CD4-positive, alpha-beta T cell treated with Interleukin-6 for 4 hours (primary cell): Measurements from ENCODE around the gene NUP62.

Experiments used
- DNase-seq: peaks from one replicate; pipeline ENCODE4 v3.0.0-alpha.2; 2020; ENCODE audit warnings: mixed read lengths

Gene NUP62

GRCh38 chr19:49880162-49880869, 49.0 kb downstream of the NUP62 start:
- no peak for DNase-seq

GRCh38 chr19:49879243-49879963, 49.9 kb downstream of the NUP62 start:
- DNase-seq: no peak

GRCh38 chr19:49878744-49879070, 50.6 kb downstream of the NUP62 start:
- DNase-seq: no peak

- DNase-seq: peak; percentile 99
Measured at GRCh38 chr19:49877879-49878743, 51.2 kb downstream of the NUP62 start.

GRCh38 chr19:49877020-49877878, 52.1 kb downstream of the NUP62 start, which contains the start of the genes AKT1S1 and TBC1D17:
Gene AKT1S1 (minus strand): TSS chr19:49877355. CDS start chr19:49873295, 4,060 bp downstream.
Gene TBC1D17 (plus strand): TSS chr19:49877702. CDS start chr19:49877724, 22 bp downstream.
- peak; percentile 99 for DNase-seq

- peak; percentile 99 for DNase-seq
Measured at GRCh38 chr19:49876422-49877019, 52.8 kb downstream of the NUP62 start.

- DNase-seq: peak; percentile 68
Measured at GRCh38 chr19:49875857-49876421, 53.4 kb downstream of the NUP62 start.

GRCh38 chr19:49875177-49875576, 54.1 kb downstream of the NUP62 start:
- no peak for DNase-seq

- DNase-seq: no peak
Measured at GRCh38 chr19:49874503-49875157, 54.7 kb downstream of the NUP62 start.

- no peak for DNase-seq
Measured at GRCh38 chr19:49873834-49874233, 55.5 kb downstream of the NUP62 start.

GRCh38 chr19:49873129-49873521, 56.2 kb downstream of the NUP62 start:
- no peak for DNase-seq

GRCh38 chr19:49872245-49873128, 56.8 kb downstream of the NUP62 start:
- DNase-seq: no peak

- DNase-seq: no peak
Measured at GRCh38 chr19:49871349-49871985, 57.8 kb downstream of the NUP62 start.

- no peak for DNase-seq
Measured at GRCh38 chr19:49870309-49870901, 58.9 kb downstream of the NUP62 start.

- DNase-seq: peak; percentile 90
Measured at GRCh38 chr19:49869484-49870308, 59.6 kb downstream of the NUP62 start.

- DNase-seq: no peak
Measured at GRCh38 chr19:49869009-49869483, 60.3 kb downstream of the NUP62 start.

GRCh38 chr19:49866933-49867782, 62.1 kb downstream of the NUP62 start, which contains the start of gene PNKP:
Gene PNKP (minus strand): TSS chr19:49867576. CDS start chr19:49867204, 372 bp downstream.
- peak; percentile 91 for DNase-seq
